GM18511 (cell line): ENCODE data around the gene ST7L.

ENCODE experiments used
- ATAC-seq: cut with Tn5 transposase; IDR thresholded peaks from one replicate; pipeline ENCODE4 v1.9.1; 2021; ENCODE audit warnings: mild to moderate bottlenecking, moderate library complexity; ENCODE audit not compliant: unreplicated experiment

ST7L gene

DNA sequence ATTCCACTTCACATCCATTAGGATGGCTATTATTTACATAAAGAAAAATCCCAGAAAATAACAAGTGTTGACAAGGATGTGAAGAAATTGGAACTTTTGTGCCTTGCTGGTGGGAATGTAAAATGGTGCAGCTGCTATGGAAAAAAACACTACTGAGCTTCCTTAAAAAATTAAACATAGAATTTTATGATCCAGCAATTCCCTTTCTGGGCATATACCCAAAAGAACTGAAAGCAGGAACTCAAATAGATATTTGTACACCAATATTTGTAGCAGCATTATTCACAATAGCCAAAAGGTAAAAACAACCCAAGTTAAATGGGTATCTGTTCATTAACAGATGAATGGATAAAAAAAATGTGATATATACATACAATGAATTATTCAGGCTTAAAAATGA, 64.5 kb downstream of the ST7L start:
- ATAC-seq: no peak

- no peak for ATAC-seq
Measured at GRCh38 chr1:112549590-112549989, 69.4 kb downstream of the ST7L start.

GRCh38 chr1:112548547-112548946, 70.4 kb downstream of the ST7L start:
- no peak for ATAC-seq

DNA sequence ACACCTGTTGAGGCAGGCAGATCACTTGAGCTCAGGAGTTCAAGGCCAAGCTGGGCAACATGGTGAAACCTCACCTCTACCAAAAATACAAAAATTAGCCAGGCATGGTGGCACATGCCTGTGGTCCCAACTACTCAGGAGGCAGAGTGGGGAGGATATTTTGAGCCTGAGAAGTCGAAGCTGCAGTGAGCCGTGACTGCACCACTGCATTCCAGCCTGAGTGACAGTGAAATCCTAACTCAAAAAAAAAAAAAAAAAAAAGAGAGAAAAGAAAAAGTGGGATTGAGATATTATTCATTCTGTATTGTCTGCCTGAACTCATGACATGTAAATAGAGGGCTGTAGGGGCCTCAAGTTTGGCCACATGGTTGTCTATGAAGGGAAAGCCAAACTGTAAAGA, 72.9 kb downstream of the ST7L start:
- ATAC-seq: no peak

GRCh38 chr1:112544751-112545150, 74.2 kb downstream of the ST7L start:
- ATAC-seq: no peak

DNA sequence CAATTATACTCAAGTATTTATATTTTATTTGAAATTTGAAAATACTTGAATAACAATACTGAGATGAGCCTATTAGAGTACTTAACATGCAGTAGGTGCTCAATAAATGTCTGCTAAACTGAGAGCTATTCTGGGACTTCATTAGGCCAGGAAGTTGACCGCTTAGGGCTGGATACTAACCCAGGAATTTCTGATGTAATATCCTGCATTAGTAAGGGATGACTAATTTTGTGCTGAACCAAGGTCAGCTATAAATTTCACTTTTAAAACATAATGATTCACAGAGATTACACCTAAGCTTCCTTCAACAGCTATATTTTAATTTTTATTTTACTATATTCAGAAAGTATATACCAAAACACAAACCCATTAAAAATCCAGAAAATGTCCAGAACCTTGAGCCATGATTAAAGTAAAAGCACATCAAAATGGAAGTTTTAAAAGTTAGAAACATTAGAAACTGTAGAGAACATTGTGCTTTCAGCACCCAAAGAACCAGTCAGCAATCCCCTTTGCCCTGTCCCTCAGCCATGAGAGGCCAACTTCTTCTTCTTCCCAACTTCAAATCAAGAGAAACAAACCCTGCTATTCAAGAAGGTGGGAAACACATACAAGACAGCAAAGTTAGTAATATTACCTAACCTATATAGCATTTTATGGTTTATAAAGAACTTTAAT, 74.8 kb downstream of the ST7L start:
- no peak for ATAC-seq

DNA sequence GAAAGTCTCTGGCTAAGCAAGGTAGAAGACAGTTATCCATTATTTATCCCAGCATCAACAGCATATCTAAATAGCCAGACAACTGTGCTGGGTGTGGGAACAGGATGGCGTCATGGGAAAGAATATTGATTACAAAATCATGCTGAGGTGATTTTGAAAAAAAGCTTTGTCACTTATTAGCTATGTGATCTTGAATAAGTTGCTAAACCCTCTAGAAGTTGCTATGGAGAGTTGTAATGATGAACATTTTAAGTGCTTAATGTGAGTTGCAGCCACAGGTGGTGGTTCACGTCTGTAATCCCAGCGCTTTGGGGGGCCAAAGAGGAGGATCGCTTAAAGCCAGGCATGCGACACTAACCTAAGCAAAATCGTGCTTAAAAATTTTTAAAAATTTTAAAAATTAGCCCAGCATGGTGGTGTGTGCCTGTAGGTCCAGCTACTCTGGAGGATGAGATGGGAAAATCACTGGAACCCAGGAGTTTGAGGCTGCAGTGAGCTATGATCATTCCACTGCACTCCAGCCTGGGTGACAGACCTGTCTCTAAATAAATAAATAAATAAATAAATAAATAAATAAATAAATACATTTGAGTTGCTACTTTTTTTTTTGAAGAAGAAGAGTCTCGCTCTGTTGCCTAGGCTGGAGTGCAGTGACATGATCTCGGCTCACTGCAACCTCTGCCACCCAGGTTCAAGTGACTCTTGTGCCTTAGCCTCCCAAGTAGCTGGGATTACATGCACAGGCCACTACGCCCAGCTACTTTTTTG, 76.6 kb downstream of the ST7L start:
- no peak for ATAC-seq

- ATAC-seq: no peak
Measured at GRCh38 chr1:112541299-112541698, 77.6 kb downstream of the ST7L start.

DNA sequence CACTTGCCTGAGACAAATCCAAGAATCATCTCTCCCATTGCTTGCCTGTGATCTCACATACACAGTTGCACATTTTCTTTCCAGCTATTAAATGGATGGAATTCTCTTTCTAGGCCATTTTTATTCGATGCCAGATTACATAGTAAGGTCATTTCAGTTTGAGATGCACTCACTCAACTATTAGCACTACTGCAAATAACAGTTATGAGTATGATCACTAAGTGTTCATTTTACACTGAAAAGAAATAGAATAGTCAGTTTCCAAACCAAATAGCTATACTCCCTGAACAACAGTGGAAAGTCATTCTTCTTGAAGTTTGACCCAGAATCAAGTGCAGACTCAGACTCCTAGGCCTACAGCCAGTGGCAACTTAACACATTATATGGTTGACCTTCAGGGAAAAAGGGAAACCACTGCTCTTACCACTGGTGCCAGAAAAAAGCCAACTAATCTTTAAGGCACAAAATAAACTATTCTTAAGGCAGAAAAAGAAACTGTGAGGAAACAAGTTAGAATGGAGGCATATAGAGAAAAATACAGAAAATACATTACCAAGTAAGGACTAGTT, 78.6 kb downstream of the ST7L start:
- ATAC-seq: no peak

- ATAC-seq: no peak
Measured at GRCh38 chr1:112538883-112539282, 80.1 kb downstream of the ST7L start.

GRCh38 chr1:112537456-112537855, 81.5 kb downstream of the ST7L start:
- no peak for ATAC-seq

- no peak for ATAC-seq
Measured at GRCh38 chr1:112536561-112536960, 82.4 kb downstream of the ST7L start.

- no peak for ATAC-seq
Measured at GRCh38 chr1:112533029-112533428, 85.9 kb downstream of the ST7L start.

- no peak for ATAC-seq
Measured at GRCh38 chr1:112532064-112532463, 86.9 kb downstream of the ST7L start.

DNA sequence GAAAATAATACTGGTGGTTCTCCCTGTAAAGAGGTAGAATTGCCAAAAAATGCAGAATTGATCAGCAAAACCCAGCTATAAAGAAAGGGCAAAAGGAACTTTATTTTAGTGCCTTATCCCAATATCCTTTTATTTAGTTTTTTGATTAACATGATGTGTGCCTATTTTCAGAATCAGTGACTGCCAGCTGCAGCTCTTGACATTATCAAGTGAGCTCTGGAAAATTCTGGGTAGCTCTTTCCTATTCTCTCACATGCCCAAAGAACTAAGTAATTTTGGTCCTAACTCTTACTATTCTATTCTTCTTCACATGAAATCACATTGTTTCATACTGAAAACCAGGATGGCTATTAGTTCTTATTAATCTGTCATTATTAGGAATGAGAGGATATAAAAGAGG, 88.1 kb downstream of the ST7L start:
- ATAC-seq: no peak

GRCh38 chr1:112529301-112529700, 89.6 kb downstream of the ST7L start:
- no peak for ATAC-seq

DNA sequence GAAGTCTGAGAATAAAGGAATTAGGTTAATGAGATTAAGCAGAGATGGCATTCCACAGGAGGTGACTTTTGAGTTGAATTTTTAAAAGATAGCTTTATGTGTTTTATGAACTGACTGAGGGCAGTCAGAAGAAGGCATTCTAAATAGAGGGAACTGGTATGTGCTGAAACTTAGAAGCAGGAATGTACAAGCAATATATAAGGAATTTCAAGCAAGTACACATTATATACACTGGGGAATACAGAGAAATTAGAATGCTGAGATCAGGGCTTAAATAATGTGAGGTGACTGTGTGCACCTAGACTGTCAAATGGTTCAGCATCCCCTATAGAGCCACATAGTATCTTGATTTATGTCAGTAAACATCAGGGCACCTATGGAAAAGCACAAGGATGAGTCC, 90.9 kb downstream of the ST7L start:
- no peak for ATAC-seq

DNA sequence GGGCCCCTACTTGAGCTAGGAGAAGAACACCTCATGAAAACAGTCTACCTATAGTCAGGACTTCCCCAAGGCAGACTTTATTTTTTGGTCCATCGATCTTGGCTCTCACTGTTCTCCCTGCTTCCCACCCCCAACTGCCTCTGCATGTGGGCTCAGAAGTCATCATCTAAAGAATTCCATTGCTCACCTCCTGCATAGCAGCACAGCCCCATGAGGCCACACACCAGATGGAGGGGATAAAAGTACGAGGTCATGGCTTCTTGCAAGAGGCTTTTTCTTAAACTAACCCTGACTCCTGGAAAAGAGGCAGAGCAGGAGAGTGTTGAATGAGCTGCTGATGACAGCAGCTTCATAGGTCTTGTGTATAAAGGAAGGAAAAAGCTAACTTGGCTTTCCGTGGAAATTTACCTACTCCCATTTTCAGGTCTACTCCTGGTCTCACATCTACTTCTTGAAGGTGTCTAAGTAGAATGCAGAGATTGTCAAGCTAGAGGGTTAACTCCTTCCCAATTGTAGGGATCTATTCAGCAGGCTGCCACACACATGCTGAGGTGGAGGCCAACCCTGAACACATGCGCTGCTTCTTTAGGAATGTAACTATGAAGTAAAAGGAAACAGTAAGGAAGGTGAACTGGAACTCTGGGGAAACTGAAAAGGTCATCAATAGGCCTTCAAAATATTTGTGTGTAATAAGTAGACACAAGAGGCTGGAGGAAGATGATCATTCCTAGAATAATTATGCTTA, 91.5 kb downstream of the ST7L start:
- ATAC-seq: no peak

- no peak for ATAC-seq
Measured at GRCh38 chr1:112524986-112525385, 94.0 kb downstream of the ST7L start.

DNA sequence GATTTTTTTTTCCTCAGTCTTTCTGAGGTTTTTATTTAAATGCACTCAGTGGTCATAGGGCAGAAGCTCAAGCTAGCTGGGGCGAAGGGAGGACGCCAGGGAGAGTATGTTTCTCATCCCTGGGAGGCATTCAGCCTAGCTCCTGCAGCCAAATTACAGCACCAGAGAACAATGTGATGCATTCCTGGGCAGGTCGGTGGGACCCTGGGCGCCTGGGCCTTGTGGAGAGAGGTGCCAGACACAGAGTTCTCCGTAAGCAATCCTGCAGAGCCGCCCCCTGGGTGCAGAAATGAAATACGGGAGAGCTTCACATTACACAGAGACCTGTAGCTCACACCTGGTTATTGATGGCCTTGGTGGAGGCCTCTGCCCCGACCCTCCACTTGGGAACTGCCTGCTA, 94.7 kb downstream of the ST7L start:
- no peak for ATAC-seq

DNA sequence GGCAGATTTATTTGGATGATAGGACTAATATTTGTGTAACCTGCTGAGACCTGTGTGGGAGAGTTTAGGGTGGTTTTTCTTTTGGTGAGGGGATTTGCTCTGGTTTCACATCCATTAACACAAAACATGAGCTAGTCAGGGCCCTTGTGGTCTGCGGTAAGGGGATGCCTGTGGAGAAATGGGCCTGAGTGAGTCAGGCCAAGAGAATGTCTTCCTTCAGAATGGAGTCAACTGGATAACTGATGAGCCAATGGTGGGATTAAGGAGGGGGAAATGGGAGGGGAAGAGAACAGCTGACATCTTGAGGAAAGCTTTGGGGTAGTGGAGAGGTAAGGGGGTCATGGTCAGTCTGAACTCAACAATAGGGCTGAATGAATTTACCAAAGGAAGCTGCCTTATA, 96.3 kb downstream of the ST7L start:
- ATAC-seq: no peak

DNA sequence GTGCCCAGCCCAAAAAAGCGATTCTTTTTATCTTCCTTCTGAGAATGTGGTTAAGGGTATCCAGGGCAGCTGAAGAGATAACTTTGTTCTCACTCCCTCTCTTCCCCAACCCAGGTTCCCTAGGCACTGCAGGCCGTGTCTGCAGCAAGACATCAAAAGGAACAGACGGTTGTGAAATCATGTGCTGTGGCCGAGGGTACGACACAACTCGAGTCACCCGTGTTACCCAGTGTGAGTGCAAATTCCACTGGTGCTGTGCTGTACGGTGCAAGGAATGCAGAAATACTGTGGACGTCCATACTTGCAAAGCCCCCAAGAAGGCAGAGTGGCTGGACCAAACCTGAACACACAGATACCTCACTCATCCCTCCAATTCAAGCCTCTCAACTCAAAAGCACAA, 98.8 kb downstream of the ST7L start:
- ATAC-seq: no peak
